Sigmoid colon (tissue), 4 donors: ENCODE results near the gene FMNL3.

ENCODE experiments used
- EP300 ChIP-seq, 4 donors: sonication (generic); formaldehyde crosslinking; IDR thresholded peaks; one replicate each; pipeline ENCODE4 v1.6.1; 2017; ENCODE audit warnings: antibody characterized with exemption in 4 of 4
- POLR2A ChIP-seq, 2 donors: fragments of 450-650 bp; IDR thresholded peaks; one replicate each; pipeline ENCODE4 v1.6.1; 2016; ENCODE audit warnings: antibody characterized with exemption in 2 of 2, mild to moderate bottlenecking in 2 of 2, moderate library complexity in 2 of 2
- POLR2AphosphoS5 ChIP-seq, 4 donors: sonication (generic); formaldehyde crosslinking; IDR thresholded peaks; one replicate each; pipeline ENCODE4 v1.6.1; 2017; ENCODE audit warnings: antibody characterized with exemption in 4 of 4
- TF ChIP-seq, protein P1 (sequence below), 4 experiments: fragments of 450-650 bp in 3 of 4; fragments of 200-600 bp in 1 of 4; IDR thresholded peaks; one replicate each; pipeline ENCODE4 v1.5.1; 2016 to 2019; ENCODE audit warnings: antibody characterized with exemption in 4 of 4, mild to moderate bottlenecking in 3 of 4, moderate library complexity in 2 of 4

DNA sequence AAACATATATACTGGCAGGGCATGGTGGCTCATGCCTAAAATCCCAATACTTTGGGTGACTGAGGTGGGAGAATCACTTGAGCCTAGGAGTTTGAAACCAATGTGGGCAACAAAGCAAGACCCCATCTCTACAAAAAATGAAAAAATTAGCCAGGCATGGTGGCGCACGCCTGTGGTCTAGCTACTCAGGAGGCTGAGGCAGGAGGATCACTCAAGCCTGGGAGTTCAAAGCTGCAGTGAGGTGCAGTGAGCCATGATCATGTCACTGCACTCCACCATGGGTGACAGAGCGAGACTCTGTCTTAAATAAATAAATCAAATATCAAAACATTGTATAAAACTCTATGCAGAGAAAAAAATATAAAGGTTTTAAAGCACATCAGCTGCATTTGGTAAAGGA is 5.2 kb downstream of the FMNL3 start:
- TF ChIP-seq, protein P1, sequence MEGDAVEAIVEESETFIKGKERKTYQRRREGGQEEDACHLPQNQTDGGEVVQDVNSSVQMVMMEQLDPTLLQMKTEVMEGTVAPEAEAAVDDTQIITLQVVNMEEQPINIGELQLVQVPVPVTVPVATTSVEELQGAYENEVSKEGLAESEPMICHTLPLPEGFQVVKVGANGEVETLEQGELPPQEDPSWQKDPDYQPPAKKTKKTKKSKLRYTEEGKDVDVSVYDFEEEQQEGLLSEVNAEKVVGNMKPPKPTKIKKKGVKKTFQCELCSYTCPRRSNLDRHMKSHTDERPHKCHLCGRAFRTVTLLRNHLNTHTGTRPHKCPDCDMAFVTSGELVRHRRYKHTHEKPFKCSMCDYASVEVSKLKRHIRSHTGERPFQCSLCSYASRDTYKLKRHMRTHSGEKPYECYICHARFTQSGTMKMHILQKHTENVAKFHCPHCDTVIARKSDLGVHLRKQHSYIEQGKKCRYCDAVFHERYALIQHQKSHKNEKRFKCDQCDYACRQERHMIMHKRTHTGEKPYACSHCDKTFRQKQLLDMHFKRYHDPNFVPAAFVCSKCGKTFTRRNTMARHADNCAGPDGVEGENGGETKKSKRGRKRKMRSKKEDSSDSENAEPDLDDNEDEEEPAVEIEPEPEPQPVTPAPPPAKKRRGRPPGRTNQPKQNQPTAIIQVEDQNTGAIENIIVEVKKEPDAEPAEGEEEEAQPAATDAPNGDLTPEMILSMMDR (IDR thresholded peaks at IDR 0.05), result no peak
- TF ChIP-seq POLR2A (IDR thresholded peaks at IDR 0.05) (no peak), POLR2AphosphoS5 (IDR thresholded peaks at IDR 0.05) (no peak), EP300 (IDR thresholded peaks at IDR 0.05) (no peak)
